ENCODE results near the gene ECSIT. TPM values are rescaled to one million over a fixed set of nuclear protein-coding genes. Genes with fewer than 3 reads are reported as not detected.

Gene ECSIT
- total RNA-seq, 1 donor: 99.4 TPM

DNA sequence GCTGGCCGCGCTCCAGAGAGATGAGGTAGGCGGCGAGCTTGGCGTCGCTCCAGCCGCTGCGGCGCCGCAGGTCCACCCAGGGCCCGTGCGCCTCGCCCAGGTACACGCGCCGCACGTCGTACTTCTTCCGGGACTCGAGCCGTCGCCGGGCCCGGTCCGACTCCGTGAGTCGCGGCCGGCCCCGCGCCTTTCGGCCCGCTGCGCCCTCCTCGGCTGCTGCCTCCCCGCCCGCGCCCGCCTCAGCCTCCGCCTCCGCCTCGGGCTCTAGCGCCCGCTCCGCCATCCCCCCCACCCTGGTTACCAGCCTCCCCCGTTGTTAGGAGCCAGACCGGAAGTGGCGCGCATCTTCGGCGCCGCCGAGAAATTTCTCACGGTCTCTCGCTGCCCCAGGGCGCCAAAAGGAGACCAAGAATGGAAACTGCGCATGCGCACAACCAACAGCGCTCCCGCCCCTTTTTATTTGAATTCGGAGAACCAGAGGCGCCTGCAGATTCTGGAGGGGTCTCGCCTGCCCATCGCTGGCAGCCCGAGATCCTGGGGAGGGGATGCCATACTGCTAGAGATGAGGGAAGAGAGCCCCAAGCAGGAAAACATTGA, 23.3 kb downstream of the ECSIT start, which contains the start of gene ZNF653:
Gene ZNF653, minus strand, starts transcription at position 336 of the 597 bp plus-strand sequence. Its CDS starts 53 bp downstream, at position 283.
- peak; percentile 93 to 98 (median 96) for DNase-seq (ENCODE audit: low read depth in 2 of 3, low spot score in 2 of 3)

DNA sequence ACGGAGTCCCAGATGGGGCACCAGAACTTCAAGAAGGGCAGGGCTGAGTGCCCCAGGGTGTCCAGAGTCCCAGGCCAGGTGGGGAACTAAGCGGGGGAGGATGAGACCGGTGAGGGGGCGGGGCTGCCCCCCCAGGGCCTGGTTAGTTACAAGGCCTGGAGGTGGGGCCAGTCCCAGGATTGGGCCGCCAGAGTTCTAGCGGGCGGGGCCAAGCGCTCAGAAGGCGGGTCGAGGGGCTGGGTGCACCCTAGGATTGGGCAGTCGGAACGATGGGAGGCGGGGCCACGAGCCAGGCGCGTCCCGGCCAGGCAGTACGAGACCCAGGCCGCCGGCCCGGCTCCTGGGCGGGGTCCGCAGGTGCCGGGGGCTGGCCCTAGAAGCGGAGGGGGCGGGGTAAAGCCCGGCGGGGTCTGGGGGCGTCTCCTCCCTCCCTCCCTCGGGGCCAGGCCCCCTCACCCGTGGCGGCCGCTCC, 23.9 kb downstream of the ECSIT start:
- peak; percentile 81 to 97 (median 96) for DNase-seq (ENCODE audit: low read depth in 2 of 3, low spot score in 2 of 3)

DNA sequence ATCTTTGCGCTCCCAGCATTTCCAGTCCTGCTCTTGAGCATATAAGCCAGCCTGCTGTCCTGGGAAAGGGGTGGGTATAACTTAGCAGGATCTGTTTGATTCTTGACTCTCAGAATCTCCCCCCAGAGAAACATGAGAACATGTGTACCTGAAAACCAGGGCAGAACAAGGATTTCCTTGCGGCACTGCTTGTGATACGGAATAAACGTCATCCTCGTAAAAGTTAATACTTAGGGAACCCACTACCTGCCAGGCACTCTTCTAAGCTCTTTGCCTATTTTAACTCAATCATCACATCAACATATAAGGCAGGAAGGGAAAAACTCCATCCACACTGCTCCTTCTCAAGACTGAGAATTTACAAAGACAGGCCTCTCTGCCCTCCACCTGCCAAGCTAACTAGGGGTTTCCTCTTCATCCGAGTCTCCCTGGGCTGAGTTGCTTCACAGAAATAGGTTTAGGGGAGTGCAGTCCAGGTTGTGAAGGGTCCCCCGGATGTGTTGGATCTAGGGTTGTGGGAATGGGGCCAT, 24.4 kb downstream of the ECSIT start:
- no peak for DNase-seq (ENCODE audit: low read depth in 2 of 3, low spot score in 2 of 3)

DNA sequence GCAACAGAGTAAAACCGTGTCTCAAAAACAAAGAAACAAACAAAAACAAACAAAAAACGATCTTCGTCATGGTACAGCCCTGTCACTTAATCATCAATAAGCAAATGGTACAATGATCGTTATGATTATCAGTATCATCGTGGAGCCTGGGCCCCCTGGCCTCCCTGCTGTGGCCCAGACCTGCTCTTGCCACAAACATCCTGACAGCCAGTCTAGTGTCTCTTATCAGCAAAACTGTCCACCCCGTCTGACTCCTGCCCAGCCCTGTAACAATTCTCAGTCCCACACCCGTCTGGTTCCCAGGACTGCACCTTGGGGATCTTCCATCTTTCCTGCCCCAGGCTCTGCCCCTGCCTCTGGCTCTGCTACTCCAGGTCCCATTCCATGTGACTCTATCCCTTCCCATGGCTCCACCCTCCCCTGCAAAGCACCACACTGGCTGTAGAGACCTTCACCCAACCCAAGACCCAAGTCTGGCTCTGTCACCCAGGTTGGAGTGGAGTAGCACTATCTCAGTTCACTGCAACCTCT, 29.0 kb downstream of the ECSIT start:
- no peak for DNase-seq (ENCODE audit: low read depth in 2 of 3, low spot score in 2 of 3)

DNA sequence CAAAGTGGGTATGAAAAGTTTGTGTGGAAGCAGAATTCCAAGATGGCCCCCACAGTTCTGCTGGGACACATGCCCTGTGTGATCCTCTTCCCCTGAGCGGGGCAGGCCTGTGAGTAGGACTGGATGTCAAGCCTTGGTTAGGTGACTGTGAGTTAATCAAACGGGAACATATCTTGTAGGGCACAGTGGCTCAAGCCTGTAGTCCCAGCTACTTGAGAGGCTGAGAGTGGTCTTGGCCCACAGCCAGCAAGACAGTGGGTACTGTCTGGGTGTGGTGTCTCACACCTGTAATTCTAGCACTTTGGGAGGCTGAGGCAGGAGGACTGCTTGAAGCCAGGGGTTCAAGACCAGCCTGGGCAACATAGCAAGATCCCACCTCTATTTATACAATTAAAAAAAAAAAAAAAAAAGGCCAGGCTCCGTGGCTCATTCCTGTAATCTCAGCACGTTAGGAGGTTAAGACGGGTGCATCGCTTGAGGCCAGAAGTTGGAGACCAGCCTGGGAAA, 29.7 kb downstream of the ECSIT start:
- DNase-seq (ENCODE audit: low read depth in 2 of 3, low spot score in 2 of 3): no peak

DNA sequence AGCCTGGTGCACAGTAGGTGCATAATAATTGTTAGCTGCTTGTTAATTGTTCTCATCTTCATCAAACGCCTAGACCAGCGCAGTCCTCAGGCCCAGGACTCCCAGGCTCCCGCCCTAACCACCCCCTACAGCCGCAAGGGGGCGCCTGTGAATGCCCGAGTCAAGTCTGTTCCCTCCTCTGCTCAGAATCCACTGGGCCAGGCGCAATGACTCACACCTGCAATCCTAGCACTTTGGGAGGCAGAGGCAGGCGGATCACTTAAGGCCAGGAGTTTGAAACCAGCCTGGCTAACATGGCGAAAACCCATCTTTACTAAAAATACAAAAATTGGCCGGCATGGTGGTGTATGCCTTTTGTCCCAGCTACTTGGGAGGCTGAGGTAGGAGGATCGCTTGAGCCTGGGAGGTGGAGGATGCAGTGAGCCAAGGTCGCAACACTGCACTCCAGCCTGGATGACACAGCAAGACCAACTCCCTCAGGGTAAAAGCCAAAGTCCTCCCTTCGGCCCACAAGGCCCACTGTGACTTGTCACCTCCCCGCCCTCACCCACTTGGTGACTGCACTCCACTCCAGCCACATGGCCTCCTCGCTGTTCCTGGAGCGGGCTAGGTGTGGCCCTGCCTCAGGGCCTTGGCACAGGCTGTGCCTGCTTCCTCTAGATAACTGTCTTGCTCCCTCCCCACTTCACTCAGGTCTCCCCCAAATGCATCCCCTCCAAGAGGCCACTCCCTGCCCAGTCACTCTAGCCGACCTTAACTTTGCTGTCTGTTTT, 32.4 kb downstream of the ECSIT start:
- DNase-seq (ENCODE audit: low read depth in 2 of 3, low spot score in 2 of 3): peak in 2 of 3 donors; percentile 68 to 73

DNA sequence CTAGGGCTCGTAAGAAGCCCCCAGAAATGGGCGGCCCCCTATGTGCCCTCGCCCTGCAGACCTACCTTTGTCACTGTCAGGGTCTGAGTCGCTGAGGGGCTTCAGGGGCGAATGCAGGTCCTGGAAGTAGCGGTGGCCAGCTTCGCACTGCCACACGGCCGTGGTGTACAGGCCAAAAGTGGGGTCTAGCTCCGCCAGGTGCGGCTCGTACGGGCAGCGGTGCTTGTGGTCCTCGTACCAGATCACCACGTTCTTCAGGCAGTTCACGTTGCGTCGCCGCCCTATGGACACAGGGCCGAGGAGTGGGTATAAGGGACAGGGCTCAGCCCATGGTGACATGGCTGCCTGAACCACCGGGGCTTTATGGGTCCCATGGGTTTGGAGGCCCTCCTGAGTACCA, 33.0 kb downstream of the ECSIT start:
- DNase-seq (ENCODE audit: low read depth in 2 of 3, low spot score in 2 of 3): no peak

DNA sequence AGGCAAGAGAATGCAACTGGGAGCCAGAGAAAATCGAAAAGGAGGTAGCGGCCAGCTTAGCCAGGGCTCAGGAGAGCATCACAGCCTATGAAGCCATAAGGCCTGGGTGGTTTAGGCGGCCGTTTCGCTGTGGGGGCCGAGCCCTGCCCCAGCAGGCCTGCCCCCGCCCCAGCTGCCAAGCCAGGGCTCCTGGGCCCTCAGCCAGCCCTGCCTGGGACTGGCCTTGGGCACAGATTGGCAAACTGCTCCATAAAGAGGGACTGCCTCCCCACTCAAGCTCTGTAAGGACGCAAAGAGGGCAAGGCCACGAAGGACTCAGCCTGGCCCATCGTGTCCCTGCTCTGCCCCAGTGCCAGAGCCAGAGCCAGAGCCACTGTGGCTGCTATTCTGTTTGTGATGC, 33.5 kb downstream of the ECSIT start:
- no peak for DNase-seq (ENCODE audit: low read depth in 2 of 3, low spot score in 2 of 3)

DNA sequence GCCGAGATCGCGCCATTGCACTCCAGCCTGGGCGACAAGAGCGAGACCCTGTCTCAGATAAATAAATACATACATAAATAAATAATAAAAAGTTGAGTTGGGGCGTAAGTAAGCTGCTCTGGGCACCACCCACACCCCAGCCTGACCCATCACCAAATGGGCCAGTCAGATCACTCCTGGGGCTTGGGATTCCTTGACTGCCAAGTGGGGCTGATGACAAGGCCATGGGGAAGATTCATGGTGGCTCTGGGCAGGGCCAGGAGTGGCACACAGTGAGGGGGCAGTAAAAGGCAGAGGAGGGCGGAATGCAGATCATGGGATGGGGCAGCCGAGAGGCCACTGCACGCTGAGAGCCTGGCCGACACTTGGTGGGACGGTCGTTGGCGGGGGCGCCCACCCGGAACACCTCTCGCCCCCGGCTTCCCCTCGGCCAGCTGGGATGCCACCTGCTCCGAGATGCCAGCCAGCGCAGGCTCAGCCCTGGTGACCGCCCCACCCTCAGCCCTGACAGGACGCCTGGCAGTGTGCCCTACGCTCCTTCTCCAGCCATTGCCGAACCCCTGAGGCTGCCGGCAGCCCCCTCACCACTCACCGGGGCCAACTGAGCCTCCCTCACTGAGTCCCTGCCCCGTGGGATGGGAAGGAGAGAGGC, 34.2 kb downstream of the ECSIT start:
- no peak for DNase-seq (ENCODE audit: low read depth in 2 of 3, low spot score in 2 of 3)

DNA sequence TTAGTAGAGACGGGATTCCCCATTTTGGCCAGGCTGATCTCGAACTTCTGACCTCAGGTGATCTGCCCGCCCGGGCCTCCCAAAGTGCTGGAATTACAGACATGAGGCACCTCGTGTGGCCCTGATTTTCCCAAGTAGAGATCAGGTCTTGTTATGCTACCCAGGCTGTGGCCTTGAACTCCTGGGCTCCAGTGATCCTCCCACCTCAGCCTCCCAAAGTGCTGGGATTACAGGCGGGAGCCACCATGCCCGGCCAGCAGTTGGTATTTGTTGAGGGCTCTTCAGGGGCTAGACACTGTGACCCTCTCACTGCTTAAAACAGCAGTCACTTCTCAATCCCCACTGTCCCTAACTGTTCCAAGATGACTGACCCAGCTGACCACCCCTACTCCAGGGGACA, 39.6 kb downstream of the ECSIT start:
- DNase-seq (ENCODE audit: low read depth in 2 of 3, low spot score in 2 of 3): no peak

DNA sequence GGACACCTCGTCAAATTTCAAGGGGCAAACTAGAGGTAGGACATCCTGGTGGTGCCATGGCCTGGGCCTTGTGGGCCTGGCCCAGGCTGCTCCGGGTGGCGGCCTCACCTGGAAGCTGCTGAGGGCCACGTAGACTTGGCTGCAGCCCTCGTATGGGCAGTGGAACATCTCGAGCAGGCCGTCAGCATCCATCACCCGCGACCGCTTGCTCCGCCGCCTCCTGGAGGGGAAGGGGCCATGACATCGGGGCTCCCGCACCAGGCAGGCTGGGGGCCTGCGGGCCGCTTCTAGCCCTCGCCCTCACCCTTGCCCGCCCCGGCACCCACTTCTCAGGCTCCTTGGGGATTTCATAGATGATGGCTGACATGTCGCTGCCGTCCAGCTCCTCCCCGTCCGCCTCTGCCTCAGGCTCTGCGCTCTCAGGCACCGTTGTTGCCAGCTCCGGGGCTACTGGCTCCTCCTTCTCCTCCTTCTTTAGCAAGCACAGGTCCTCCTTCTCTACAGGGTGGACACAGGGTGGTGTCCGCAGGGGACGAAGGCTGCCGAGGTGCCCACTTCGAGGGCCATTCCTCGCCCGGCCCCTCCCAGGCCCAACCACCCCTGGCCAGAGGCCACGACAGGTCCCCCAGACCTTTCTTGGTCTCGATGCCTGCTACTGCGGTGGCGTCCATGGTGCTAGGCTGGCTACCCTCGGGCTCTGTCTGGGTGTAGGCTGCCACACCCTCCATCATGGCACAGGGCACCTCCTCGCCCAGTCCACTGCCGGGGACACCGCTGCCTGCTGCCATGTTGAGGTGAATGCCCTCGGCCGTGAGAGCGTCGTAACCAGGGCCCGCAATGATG, 42.1 kb downstream of the ECSIT start:
- DNase-seq (ENCODE audit: low read depth in 2 of 3, low spot score in 2 of 3): no peak

DNA sequence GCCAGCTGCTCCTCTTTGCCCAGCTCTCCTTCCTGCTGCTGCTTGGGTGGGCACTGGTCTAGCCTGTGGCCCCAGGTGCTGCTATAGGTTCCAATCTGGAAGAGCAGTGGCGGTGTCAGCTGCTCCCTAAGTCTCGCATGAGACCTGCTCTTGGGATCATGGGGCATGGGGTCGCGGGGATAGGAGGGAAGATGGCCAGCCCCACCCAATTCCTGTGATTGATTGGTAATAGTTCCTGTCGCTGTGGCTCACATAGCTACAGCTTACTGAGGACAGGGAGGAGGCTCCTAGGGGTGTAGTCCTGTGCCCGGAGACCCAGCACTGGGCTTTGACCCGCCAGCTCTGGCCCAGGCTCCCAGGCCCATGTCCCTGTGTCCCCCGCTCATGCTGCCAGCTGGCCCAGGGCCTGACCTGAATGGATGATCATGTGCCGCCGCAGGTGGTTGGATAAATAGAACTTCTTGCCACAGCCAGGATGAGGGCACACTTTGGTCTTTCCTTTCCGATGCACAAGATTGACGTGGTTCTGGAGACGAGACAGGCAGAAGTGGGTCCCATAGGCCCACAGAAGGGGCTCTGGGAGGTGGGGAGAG, 43.6 kb downstream of the ECSIT start:
- DNase-seq (ENCODE audit: low read depth in 2 of 3, low spot score in 2 of 3): no peak

DNA sequence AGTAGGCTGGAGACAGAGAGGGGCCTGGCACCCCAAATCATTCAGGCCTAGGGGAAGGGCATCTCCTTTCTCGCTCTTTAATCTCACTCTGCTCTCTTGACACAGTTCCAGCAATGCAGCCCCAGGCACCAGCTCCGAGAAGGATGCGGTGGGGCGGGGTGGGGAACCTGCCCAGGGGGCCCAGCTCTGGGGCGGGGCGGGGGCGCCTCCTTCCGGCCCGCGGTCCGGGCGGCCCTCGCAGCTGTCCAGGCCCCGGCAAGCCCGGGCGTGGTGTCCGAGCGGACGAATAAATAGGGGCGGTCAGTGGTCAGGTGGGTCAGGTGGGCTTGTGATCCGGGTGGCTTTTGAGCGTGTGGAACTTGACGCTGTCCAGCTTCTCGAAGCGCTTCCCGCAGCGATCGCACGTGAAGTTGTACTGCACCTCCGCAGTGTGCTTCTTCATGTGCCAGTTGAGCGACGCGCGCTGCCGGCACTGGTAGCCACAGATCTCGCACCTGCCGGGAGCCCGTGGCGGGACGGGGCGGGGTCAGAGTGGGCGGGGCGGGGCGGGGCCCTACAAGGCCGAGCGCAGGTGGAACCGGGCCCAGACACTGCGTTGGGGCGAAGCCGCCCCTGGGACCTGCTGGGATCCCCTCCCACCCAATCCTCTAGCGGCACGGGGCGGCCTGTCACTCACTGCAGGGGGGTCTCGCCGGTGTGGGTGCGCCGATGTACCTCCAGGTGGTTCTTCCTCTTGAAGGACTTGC, 45.4 kb downstream of the ECSIT start:
- DNase-seq (ENCODE audit: low read depth in 2 of 3, low spot score in 2 of 3): no peak

DNA sequence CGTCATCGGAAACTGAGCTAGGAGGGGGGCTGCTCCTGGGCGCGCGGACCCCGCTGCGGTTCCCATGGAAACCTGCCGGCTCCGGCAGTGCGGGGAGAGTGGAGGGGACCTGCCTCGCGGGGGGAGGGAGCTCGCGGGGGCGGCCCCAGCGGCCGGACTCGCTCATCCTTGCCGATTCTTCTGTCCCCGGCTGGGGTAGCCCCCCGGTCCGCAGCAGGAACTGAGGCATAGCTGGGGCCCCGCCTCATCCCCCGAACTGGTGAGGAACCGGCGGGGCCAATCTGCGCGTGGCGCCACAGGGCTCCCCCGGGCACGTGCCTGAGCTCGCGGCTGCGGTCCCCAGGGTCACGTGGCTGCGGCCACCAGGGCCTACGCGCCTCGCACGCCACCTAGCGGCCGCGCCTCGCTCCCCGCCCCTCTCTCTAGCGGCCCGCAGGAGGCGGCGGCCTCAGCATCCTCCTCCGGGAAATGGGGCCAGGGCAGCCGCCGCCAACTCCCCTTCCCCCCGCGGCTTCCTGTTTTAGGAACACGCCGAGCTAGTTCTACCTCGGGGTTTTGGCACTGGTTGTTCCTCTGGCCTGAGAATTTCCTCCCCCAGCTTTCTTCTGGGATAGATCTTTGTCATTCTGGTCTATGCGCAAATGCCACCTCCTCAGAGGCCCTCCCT, 46.4 kb downstream of the ECSIT start:
- DNase-seq (ENCODE audit: low read depth in 2 of 3, low spot score in 2 of 3): peak; percentile 80 to 93 (median 93)

DNA sequence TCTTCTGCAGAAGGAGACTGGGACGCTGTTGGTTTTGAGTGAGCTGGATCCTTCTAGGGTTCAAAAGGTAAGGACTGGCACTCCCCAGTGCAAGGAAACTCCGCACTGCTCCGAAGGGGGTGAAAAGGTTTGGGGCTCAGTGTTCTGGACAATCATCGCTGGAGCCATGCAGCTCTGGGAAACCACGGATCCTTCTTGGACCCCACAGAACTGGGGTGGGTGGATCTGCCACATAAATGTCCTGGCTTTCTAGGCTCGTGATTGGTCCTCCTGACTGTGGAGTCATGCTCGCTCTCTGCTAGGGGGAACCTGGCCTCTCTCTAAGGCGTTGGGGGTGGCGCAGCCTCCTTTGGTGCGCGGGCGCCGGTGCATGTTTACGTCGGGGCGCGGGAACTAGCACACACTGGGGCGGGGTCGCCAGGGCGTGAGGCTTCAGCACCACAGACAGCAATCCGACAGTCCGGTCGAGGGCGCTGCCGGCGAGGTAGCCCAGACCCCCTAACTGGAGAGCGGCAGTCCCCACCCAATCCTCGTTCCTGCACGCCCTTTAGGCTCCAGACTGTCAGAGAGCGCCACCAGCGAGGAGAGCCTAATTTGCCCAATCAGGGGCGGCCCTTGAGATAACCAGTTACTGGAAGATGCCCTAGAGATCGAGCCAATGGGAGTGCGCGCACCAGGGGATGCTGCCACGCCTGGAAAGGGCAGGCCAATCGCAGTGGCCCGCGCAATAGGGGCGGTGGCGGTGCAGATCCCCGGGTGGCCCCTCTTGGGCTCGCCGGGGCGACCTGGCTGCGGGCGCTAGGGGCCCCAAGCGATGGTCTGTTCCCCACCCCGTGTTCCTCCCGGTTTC, 47.2 kb downstream of the ECSIT start:
- peak in 2 of 3 donors; percentile 89 to 95 for DNase-seq (ENCODE audit: low read depth in 2 of 3, low spot score in 2 of 3)

DNA sequence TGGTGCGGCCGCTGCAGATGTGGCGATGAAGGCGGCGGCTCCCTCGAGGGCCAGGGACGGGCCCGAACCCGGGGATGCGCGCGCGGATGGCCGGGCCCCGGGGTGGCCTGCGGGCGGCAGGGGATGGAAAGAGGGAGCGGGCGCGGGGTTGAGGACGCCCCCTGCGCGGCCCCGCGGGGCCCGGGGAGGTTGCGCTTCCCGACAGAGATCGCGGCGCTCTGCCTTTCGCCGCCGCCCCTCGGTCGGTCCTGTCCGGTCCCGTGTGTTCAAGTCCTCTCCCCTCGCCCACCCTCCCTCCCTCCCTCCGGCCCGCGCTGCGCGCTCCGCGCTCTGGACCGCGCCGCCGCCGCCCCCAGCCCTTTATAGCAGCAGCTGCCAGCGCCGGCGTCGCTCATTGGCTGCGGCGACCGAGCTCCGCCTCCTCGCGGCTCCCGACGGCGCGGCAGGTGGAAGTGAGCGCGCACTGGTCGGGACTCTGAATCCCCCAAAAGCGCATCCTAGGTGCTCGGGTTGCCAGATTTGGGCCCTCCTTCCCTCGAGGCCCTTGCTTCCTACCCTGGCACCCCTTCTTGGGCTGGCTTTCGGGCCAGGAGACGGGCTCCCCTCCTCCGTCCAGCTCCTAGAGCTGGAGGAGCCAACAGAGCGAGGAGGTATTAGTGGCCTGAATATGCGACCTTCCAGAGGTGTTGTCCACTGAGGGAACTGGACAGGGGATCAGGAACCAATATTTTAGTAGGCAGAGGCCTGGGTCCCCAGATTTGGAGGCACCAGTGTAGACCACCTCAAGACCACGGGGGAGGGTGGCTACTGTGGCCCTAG, 48.0 kb downstream of the ECSIT start, which contains the start of gene ELAVL3:
Gene ELAVL3, minus strand, starts transcription at position 332 of the 819 bp plus-strand sequence. CDS start 438 bp downstream, outside the sequence.
- no peak for DNase-seq (ENCODE audit: low read depth in 2 of 3, low spot score in 2 of 3)
